SK-N-SH treated with all-trans-retinoic acid at 6 μM for 48 hours (cell line): ENCODE data around the gene SCN2A.

Experiments
- ARNTL ChIP-seq: fragments of 450-650 bp; formaldehyde crosslinking; IDR thresholded peaks from 2 replicates; pipeline ENCODE4 v1.5.0; 2020; ENCODE audit warnings: low read depth, mild to moderate bottlenecking, moderate library complexity, borderline replicate concordance
- CSRNP3 ChIP-seq: fragments of 250-450 bp; sonication (Bioruptor Pico); IDR thresholded peaks from 2 replicates; pipeline ENCODE4 v1.5.1; 2021; ENCODE audit warnings: mild to moderate bottlenecking, moderate library complexity
- GLIS3 ChIP-seq: fragments of 250-450 bp; sonication (Bioruptor Pico); IDR thresholded peaks from 2 replicates; pipeline ENCODE4 v1.5.0; 2020; ENCODE audit warnings: mild to moderate bottlenecking, moderate library complexity
- PATZ1 ChIP-seq: fragments of 250-450 bp; sonication (Bioruptor Pico); IDR thresholded peaks from 2 replicates; pipeline ENCODE4 v1.8.0; 2020; ENCODE audit warnings: mild to moderate bottlenecking, moderate library complexity, borderline replicate concordance
- PPARA ChIP-seq: fragments of 250-450 bp; sonication (Bioruptor Pico); IDR thresholded peaks from 2 replicates; pipeline ENCODE4 v1.5.0; 2020; ENCODE audit warnings: mild to moderate bottlenecking, borderline replicate concordance
- TCF4 ChIP-seq: fragments of 250-450 bp; sonication (Bioruptor Pico); IDR thresholded peaks from 2 replicates; pipeline ENCODE4 v1.8.0; 2021; ENCODE audit warnings: mild to moderate bottlenecking, moderate library complexity, borderline replicate concordance
- TOX ChIP-seq: fragments of 250-450 bp; sonication (Bioruptor Pico); IDR thresholded peaks from 2 replicates; pipeline ENCODE4 v1.8.0; 2021; ENCODE audit warnings: mild to moderate bottlenecking, moderate library complexity, borderline replicate concordance
- ZFP30 ChIP-seq: fragments of 450-650 bp; formaldehyde crosslinking; IDR thresholded peaks from 2 replicates; pipeline ENCODE4 v1.5.0; 2022; ENCODE audit warnings: mild to moderate bottlenecking, moderate library complexity
- TF ChIP-seq, protein P1 (sequence below): fragments of 250-450 bp; sonication (Bioruptor Pico); IDR thresholded peaks from 2 replicates; pipeline ENCODE4 v1.5.1; 2020; ENCODE audit warnings: low read depth, mild to moderate bottlenecking, moderate library complexity
- TF ChIP-seq, protein P2 (sequence below): fragments of 250-450 bp; sonication (Bioruptor Pico); IDR thresholded peaks from 2 replicates; pipeline ENCODE4 v1.5.0; 2020; ENCODE audit warnings: mild to moderate bottlenecking, moderate library complexity

GRCh38 chr2:165214093-165214492 is 25.1 kb upstream of the SCN2A start:
- TF ChIP-seq PPARA (CRISPR knock-in tag) (no peak), CSRNP3 (no peak), TCF4 (CRISPR knock-in tag) (peak; percentile 50; the same call in 1 of the 2 replicates), ZFP30 (CRISPR knock-in tag) (no peak), TOX (CRISPR knock-in tag) (no peak), PATZ1 (CRISPR knock-in tag) (no peak), ARNTL (no peak), GLIS3 (CRISPR knock-in tag) (no peak)
- TF ChIP-seq, protein P1, sequence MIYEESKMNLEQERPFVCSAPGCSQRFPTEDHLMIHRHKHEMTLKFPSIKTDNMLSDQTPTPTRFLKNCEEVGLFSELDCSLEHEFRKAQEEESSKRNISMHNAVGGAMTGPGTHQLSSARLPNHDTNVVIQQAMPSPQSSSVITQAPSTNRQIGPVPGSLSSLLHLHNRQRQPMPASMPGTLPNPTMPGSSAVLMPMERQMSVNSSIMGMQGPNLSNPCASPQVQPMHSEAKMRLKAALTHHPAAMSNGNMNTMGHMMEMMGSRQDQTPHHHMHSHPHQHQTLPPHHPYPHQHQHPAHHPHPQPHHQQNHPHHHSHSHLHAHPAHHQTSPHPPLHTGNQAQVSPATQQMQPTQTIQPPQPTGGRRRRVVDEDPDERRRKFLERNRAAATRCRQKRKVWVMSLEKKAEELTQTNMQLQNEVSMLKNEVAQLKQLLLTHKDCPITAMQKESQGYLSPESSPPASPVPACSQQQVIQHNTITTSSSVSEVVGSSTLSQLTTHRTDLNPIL = no peak
- TF ChIP-seq, protein P2, sequence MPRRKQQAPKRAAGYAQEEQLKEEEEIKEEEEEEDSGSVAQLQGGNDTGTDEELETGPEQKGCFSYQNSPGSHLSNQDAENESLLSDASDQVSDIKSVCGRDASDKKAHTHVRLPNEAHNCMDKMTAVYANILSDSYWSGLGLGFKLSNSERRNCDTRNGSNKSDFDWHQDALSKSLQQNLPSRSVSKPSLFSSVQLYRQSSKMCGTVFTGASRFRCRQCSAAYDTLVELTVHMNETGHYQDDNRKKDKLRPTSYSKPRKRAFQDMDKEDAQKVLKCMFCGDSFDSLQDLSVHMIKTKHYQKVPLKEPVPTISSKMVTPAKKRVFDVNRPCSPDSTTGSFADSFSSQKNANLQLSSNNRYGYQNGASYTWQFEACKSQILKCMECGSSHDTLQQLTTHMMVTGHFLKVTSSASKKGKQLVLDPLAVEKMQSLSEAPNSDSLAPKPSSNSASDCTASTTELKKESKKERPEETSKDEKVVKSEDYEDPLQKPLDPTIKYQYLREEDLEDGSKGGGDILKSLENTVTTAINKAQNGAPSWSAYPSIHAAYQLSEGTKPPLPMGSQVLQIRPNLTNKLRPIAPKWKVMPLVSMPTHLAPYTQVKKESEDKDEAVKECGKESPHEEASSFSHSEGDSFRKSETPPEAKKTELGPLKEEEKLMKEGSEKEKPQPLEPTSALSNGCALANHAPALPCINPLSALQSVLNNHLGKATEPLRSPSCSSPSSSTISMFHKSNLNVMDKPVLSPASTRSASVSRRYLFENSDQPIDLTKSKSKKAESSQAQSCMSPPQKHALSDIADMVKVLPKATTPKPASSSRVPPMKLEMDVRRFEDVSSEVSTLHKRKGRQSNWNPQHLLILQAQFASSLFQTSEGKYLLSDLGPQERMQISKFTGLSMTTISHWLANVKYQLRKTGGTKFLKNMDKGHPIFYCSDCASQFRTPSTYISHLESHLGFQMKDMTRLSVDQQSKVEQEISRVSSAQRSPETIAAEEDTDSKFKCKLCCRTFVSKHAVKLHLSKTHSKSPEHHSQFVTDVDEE (CRISPR knock-in tag) = no peak
